Measurements from ENCODE around the gene PHF11.
"Not testable (repeated sequence)": the region's sequence is repeated elsewhere in the genome, so short reads cannot be mapped to it uniquely, and the experiment has no call there.

Gene PHF11

GRCh38 chr13:49550942-49551644 lies 55.3 kb downstream of the PHF11 start:
- DNase-seq = no peak

GRCh38 chr13:49553888-49554287 lies 58.1 kb downstream of the PHF11 start:
- DNase-seq = no peak

- DNase-seq = no peak
These were observed 58.6 kb downstream of the PHF11 start for GRCh38 chr13:49554387-49554786.

GRCh38 chr13:49559006-49559405 lies 63.3 kb downstream of the PHF11 start:
- no peak for DNase-seq

GRCh38 chr13:49560270-49561061 lies 64.7 kb downstream of the PHF11 start:
- no peak for DNase-seq

- DNase-seq = no peak
These were observed 65.3 kb downstream of the PHF11 start for GRCh38 chr13:49561062-49561410.

- DNase-seq = no peak
These were observed 67.8 kb downstream of the PHF11 start for GRCh38 chr13:49563516-49563915.

- DNase-seq = not testable (repeated sequence)
These were observed 69.7 kb downstream of the PHF11 start for GRCh38 chr13:49565461-49565860.

- no peak for DNase-seq
These were observed 70.7 kb downstream of the PHF11 start for GRCh38 chr13:49566461-49566860.

GRCh38 chr13:49567491-49567890 lies 71.7 kb downstream of the PHF11 start:
- no peak for DNase-seq

GRCh38 chr13:49569993-49570689 lies 74.4 kb downstream of the PHF11 start:
- no peak for DNase-seq

GRCh38 chr13:49571299-49572240 lies 75.8 kb downstream of the PHF11 start:
- DNase-seq = no peak

All from activated CD4-positive, alpha-beta T cell treated with anti-CD3 and anti-CD28 coated beads, Interleukin-2, amount 50 U/mL, for 4 hours (primary cell).